RWPE2 (cell line): ENCODE data around the gene LACC1.

Experiments
- ATAC-seq: fragments of 200-7000 bp; cut with Tn5 transposase; 3 replicates; pipeline ENCODE4 v1.9.1; 2021; ENCODE audit warnings: low read depth
- DNase-seq: peaks from one replicate; pipeline ENCODE4 v3.0.0-alpha.2; 2020; ENCODE audit warnings: low spot score
- H3K27ac ChIP-seq: fragments of 450-650 bp; 2 replicates; pipeline ENCODE4 v1.5.1; 2017; ENCODE audit warnings: mild to moderate bottlenecking; ENCODE audit not compliant: poor library complexity, severe bottlenecking
- H3K27me3 ChIP-seq: fragments of 250-450 bp; sonication (Bioruptor Pico); 2 replicates; pipeline ENCODE4 v1.5.1; 2021; ENCODE audit warnings: mild to moderate bottlenecking, moderate library complexity; ENCODE audit not compliant: insufficient read depth, poor library complexity, severe bottlenecking
- H3K36me3 ChIP-seq: fragments of 250-450 bp; sonication (Bioruptor Pico); 2 replicates; pipeline ENCODE4 v1.5.1; 2020; ENCODE audit warnings: low read depth, mild to moderate bottlenecking, moderate library complexity
- H3K4me1 ChIP-seq: fragments of 250-450 bp; sonication (Bioruptor Pico); 2 replicates; pipeline ENCODE4 v1.5.1; 2021; ENCODE audit warnings: mild to moderate bottlenecking, moderate library complexity; ENCODE audit not compliant: insufficient read depth, poor library complexity, severe bottlenecking
- H3K4me3 ChIP-seq: fragments of 250-450 bp; sonication (Bioruptor Pico); 2 replicates; pipeline ENCODE4 v1.5.1; 2021; ENCODE audit warnings: mild to moderate bottlenecking, moderate library complexity; ENCODE audit not compliant: severe bottlenecking
- H3K9me3 ChIP-seq: fragments of 250-450 bp; sonication (Bioruptor Pico); 2 replicates; pipeline ENCODE4 v1.5.1; 2021; ENCODE audit warnings: mild to moderate bottlenecking, moderate library complexity; ENCODE audit not compliant: severe bottlenecking
- TF ChIP-seq, protein P1 (sequence below): fragments of 450-650 bp; IDR thresholded peaks from one replicate; pipeline ENCODE4 v1.5.1; 2017; ENCODE audit warnings: mild to moderate bottlenecking, moderate library complexity; ENCODE audit not compliant: poor library complexity, severe bottlenecking

Gene LACC1

DNA sequence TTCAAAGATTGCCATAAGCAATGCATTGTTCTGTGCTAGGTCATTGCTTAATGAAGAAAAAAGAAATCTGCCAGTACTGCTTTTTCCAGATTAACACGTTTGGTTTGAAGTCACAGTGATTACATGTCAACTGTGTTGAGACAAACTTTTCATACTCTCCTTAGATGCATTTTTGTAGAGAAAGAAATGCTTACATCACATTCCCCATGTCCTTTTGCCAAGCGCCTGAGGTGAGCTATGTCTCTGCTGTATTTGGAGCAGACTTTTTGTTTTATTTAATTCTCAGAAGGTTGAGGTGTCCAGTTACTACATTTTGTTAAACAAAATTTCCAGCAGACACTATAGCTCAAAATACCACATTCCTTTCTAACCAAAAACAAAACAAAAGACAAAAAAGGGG is 16.2 kb downstream of the LACC1 start:
- no peaks in the 10 kb centered on the region for H3K27me3 ChIP-seq
- ATAC-seq (no peak), DNase-seq (no peak)
- H3K4me3 ChIP-seq = no peak overlapping the region
- H3K36me3 ChIP-seq = no peaks in the 10 kb centered on the region
- TF ChIP-seq, protein P1, sequence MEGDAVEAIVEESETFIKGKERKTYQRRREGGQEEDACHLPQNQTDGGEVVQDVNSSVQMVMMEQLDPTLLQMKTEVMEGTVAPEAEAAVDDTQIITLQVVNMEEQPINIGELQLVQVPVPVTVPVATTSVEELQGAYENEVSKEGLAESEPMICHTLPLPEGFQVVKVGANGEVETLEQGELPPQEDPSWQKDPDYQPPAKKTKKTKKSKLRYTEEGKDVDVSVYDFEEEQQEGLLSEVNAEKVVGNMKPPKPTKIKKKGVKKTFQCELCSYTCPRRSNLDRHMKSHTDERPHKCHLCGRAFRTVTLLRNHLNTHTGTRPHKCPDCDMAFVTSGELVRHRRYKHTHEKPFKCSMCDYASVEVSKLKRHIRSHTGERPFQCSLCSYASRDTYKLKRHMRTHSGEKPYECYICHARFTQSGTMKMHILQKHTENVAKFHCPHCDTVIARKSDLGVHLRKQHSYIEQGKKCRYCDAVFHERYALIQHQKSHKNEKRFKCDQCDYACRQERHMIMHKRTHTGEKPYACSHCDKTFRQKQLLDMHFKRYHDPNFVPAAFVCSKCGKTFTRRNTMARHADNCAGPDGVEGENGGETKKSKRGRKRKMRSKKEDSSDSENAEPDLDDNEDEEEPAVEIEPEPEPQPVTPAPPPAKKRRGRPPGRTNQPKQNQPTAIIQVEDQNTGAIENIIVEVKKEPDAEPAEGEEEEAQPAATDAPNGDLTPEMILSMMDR = no peak
- no peaks in the 10 kb centered on the region for H3K9me3 ChIP-seq
- no peaks in the 10 kb centered on the region for H3K4me1 ChIP-seq
- no peak overlapping the region for H3K27ac ChIP-seq

DNA sequence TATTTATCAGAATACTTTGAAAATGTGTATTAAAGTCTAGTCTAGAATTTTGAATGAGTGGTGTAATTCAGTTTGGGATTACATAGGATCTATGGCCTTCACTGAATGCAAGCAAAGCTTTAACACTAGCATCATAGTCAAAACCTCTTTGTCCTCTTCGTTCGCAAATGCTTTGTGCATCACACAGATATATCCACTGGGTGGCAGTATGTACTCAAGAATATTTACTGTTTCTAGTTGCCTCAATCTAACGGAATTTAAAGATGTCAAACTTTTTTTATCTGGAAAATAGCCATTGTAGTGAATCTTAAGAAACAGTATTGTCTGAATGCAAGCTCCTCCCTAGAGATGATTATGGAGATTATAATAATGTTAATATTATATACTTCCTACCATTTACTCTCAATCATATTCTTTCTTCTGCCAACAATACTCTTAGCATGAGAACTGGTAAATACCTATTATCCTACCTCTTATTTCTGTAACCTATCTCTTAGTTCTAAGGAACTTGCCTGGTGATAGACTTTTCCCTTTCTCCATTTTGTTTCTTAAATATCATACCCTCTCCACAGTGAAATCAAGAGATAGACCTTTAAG is 25.8 kb downstream of the LACC1 start:
- TF ChIP-seq, protein P1 = peak; percentile 82
- H3K9me3 ChIP-seq = no peaks in the 10 kb centered on the region
- DNase-seq = no peak
- H3K27ac ChIP-seq = no peak overlapping the region
- H3K36me3 ChIP-seq = no peaks in the 10 kb centered on the region
- H3K4me3 ChIP-seq = no peak overlapping the region
- no peak for ATAC-seq
- H3K4me1 ChIP-seq = peaks cover 5% of the 10 kb centered on the region
- no peaks in the 10 kb centered on the region for H3K27me3 ChIP-seq

DNA sequence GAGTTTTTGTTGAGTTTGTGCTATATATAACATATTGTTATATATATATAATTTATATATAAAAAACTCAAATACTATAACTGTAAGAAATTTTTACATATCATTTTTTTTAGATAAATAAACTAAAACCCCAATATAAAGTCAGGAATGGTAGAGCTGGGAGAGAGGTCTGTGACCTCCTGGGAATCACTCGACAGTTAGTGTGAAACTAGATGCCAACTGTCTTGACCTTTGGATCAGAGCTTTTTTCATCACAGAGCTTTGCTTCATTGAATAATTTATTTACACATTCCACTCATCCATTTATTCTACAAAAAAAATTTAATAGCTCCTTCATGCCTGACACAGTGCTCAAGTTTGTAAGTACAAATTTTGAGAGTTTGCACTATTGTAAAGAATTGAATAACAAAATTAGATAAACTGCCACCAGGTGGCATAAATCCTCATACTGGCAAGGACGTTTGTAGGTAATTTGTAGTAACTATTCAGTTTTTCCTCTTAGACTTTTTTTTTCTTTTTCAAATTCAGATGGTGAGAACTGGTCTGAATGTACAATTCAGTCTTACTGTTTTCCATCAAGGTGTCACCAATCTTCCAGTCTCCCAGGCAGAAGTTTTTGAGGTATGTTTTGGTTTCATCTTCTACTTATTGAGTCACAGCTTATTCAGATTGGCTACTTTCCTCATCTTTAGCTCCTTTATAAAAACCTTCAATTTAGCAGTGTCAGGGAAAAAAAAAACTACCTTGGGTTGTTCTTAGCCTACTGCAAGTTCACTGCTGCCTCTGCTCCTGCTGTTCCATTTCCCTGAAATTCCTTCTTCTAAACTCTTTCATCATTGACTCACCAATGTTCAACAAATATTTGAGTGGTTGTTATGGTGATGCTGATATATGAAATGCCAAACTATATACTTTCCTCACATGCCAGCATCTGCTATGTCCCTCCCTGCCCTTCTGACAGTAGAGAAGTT is 28.7 kb downstream of the LACC1 start:
- Histone ChIP-seq H3K9me3 (no peaks in the 10 kb centered on the region), H3K4me1 (peaks cover 5% of the 10 kb centered on the region), H3K27ac (peak overlapping the region; percentile 31), H3K36me3 (no peaks in the 10 kb centered on the region), H3K4me3 (no peak overlapping the region), H3K27me3 (no peaks in the 10 kb centered on the region)
- ATAC-seq (peak; percentile 87; the same call in 2 of the 3 replicates), DNase-seq (no peak)
- TF ChIP-seq, protein P1 = peak; percentile 65

DNA sequence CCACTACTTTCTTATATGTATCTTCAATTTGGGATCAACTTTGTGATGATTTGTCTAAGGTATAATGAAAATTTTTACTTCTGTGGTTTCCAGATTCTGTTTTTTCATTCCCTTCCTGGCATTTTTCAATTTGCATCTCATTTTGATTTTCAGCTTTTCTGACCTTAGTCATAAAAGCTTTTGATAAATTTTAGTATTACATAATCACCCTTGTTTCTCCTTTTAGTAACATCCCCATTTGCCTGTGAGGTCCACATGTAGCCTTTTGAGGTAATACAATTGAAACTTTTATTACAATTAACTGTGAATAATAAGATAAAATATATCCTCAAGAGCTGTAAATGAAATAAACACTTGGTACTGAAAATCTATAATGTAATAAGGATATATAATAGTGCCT is 31.2 kb downstream of the LACC1 start:
- Histone ChIP-seq H3K4me1 (peaks cover 5% of the 10 kb centered on the region), H3K27me3 (no peaks in the 10 kb centered on the region), H3K4me3 (no peak overlapping the region), H3K36me3 (no peaks in the 10 kb centered on the region), H3K27ac (no peak overlapping the region), H3K9me3 (no peaks in the 10 kb centered on the region)
- ATAC-seq = no peak
- TF ChIP-seq, protein P1 = no peak
- DNase-seq = no peak
